Measurements from ENCODE around the gene RNF225. TPM values are rescaled to one million over a fixed set of nuclear protein-coding genes. Genes with fewer than 3 reads are reported as not detected.

RNF225 gene
- total and polyA plus RNA-seq, 2 experiments from 2014 or later, result not detected

GRCh38 chr19:58354478-58355030, 40.9 kb upstream of the RNF225 start:
- no peak overlapping the region for H2AFZ ChIP-seq
- no peaks in the 10 kb centered on the region for H3K9me2 ChIP-seq (replicated peaks; ENCODE audit: insufficient read depth)
- no peaks in the 10 kb centered on the region for H3K36me3 ChIP-seq (replicated peaks; ENCODE audit: insufficient read depth, low read depth)
- H3K79me2 ChIP-seq, result no peaks in the 10 kb centered on the region
- WGBS (ENCODE audit: low lambda C conversion rate, missing lambda C conversion rate), result 92% methylated on average over 6 of the region's 6 CpGs
- H4K20me1 ChIP-seq (ENCODE audit: insufficient read depth, poor library complexity, severe bottlenecking), result no peaks in the 10 kb centered on the region
- H3K27me3 ChIP-seq, result no peaks in the 10 kb centered on the region
- H3K4me1 ChIP-seq (ENCODE audit: insufficient read depth), result no peaks in the 10 kb centered on the region
- H3K4me2 ChIP-seq, result no peak overlapping the region
- H3K4me3 ChIP-seq, result no peak overlapping the region
- DNase-seq (ENCODE audit: low spot score), result no peak
- H3K27ac ChIP-seq, result no peak overlapping the region
- TF ChIP-seq EZH2phosphoT487 (IDR thresholded peaks at IDR 0.05; ENCODE audit: low read depth, severe bottlenecking, unreplicated experiment) (no peak), CTCF (IDR thresholded peaks at IDR 0.05; ENCODE audit: poor library complexity) (no peak), EZH2 (IDR thresholded peaks at IDR 0.05; ENCODE audit: borderline replicate concordance) (no peak)
- H3K9me3 ChIP-seq (ENCODE audit: low read depth), result no peaks in the 10 kb centered on the region

- H3K36me3 ChIP-seq (replicated peaks; ENCODE audit: insufficient read depth, low read depth), result no peaks in the 10 kb centered on the region
- no peak overlapping the region for H3K4me3 ChIP-seq
- no peaks in the 10 kb centered on the region for H4K20me1 ChIP-seq (ENCODE audit: insufficient read depth, poor library complexity, severe bottlenecking)
- DNase-seq (ENCODE audit: low spot score), result no peak
- no peaks in the 10 kb centered on the region for H3K9me2 ChIP-seq (replicated peaks; ENCODE audit: insufficient read depth)
- H2AFZ ChIP-seq, result no peak overlapping the region
- no peak overlapping the region for H3K4me2 ChIP-seq
- TF ChIP-seq EZH2 (IDR thresholded peaks at IDR 0.05; ENCODE audit: borderline replicate concordance), result no peak
- 93% methylated on average over 10 of the region's 10 CpGs for WGBS (ENCODE audit: low lambda C conversion rate, missing lambda C conversion rate)
- no peak overlapping the region for H3K27ac ChIP-seq
- no peaks in the 10 kb centered on the region for H3K27me3 ChIP-seq
- no peaks in the 10 kb centered on the region for H3K9me3 ChIP-seq (ENCODE audit: low read depth)
- no peaks in the 10 kb centered on the region for H3K79me2 ChIP-seq
- H3K4me1 ChIP-seq (ENCODE audit: insufficient read depth), result no peaks in the 10 kb centered on the region
Observed at GRCh38 chr19:58355215-58355796, 40.1 kb upstream of the RNF225 start.

GRCh38 chr19:58355908-58356765, 39.3 kb upstream of the RNF225 start:
- H3K4me1 ChIP-seq (ENCODE audit: insufficient read depth), result no peaks in the 10 kb centered on the region
- H3K27ac ChIP-seq, result no peak overlapping the region
- no peak overlapping the region for H3K4me2 ChIP-seq
- H2AFZ ChIP-seq, result no peak overlapping the region
- H3K9me2 ChIP-seq (replicated peaks; ENCODE audit: insufficient read depth), result no peaks in the 10 kb centered on the region
- no peaks in the 10 kb centered on the region for H4K20me1 ChIP-seq (ENCODE audit: insufficient read depth, poor library complexity, severe bottlenecking)
- 99% methylated on average over 88 of the region's 94 CpGs for WGBS (ENCODE audit: low lambda C conversion rate, missing lambda C conversion rate)
- no peak for DNase-seq (ENCODE audit: low spot score)
- no peak for TF ChIP-seq CTCF (IDR thresholded peaks at IDR 0.05; ENCODE audit: poor library complexity)
- TF ChIP-seq EZH2 (IDR thresholded peaks at IDR 0.05; ENCODE audit: borderline replicate concordance), result no peak
- TF ChIP-seq EZH2phosphoT487 (IDR thresholded peaks at IDR 0.05; ENCODE audit: low read depth, severe bottlenecking, unreplicated experiment), result no peak
- no peaks in the 10 kb centered on the region for H3K27me3 ChIP-seq
- H3K4me3 ChIP-seq, result no peak overlapping the region
- H3K9me3 ChIP-seq (ENCODE audit: low read depth), result no peaks in the 10 kb centered on the region
- H3K36me3 ChIP-seq (replicated peaks; ENCODE audit: insufficient read depth, low read depth), result no peaks in the 10 kb centered on the region
- peaks cover 2% of the 10 kb centered on the region for H3K79me2 ChIP-seq

All from hepatocyte (in vitro differentiated cells).